ENCODE data around the gene GNB2. TPM values are rescaled to one million over a fixed set of nuclear protein-coding genes. Genes with fewer than 3 reads are reported as not detected.
"Not testable (repeated sequence)": the region's sequence is repeated elsewhere in the genome, so short reads cannot be mapped to it uniquely, and the experiment has no call there.

The GNB2 gene
- polyA plus RNA-seq, 3 donors from 2014 or later: 61.4 to 71.8 (median 64.8) TPM

GRCh38 chr7:100687751-100688300 lies 14.3 kb downstream of the GNB2 start:
- DNase-seq: no peak
- H3K27ac Mint-ChIP-seq: no peak overlapping the region
- H3K9me3 Mint-ChIP-seq: no peaks in the 10 kb centered on the region
- peaks cover 0 to 5% (median 0%) of the 10 kb centered on the region in 3 donors for H3K36me3 Mint-ChIP-seq
- H3K27me3 Mint-ChIP-seq (ENCODE audit: low read depth in 3 of 3): peaks cover under 1 to 6% (median 3%) of the 10 kb centered on the region in 3 donors
- no peak overlapping the region for H3K4me3 Mint-ChIP-seq
- H3K4me1 Mint-ChIP-seq: peaks cover 24 to 36% of the 10 kb centered on the region in 2 donors

GRCh38 chr7:100688326-100688860 lies 14.9 kb downstream of the GNB2 start:
- Mint-ChIP-seq H3K27ac (no peak overlapping the region), H3K4me1 (peaks cover 29 to 42% of the 10 kb centered on the region in 2 donors), H3K9me3 (no peaks in the 10 kb centered on the region), H3K27me3 (ENCODE audit: low read depth in 3 of 3) (peaks cover 6 to 9% (median 8%) of the 10 kb centered on the region in 3 donors), H3K4me3 (no peak overlapping the region), H3K36me3 (peaks cover 0 to 5% (median 0%) of the 10 kb centered on the region in 3 donors)
- DNase-seq: no peak

GRCh38 chr7:100689230-100690135 lies 15.9 kb downstream of the GNB2 start:
- Mint-ChIP-seq H3K27me3 (ENCODE audit: low read depth in 3 of 3) (peaks cover 7 to 9% (median 8%) of the 10 kb centered on the region in 3 donors), H3K27ac (no peak overlapping the region), H3K36me3 (peaks cover 0 to 5% (median 0%) of the 10 kb centered on the region in 3 donors), H3K4me1 (peaks cover 29 to 42% of the 10 kb centered on the region in 2 donors), H3K4me3 (no peak overlapping the region), H3K9me3 (no peaks in the 10 kb centered on the region)
- DNase-seq: no peak

GRCh38 chr7:100691676-100692577 lies 18.4 kb downstream of the GNB2 start:
- H3K4me1 Mint-ChIP-seq: peaks cover 34 to 47% of the 10 kb centered on the region in 2 donors

GRCh38 chr7:100692578-100692961 lies 19.0 kb downstream of the GNB2 start:
- H3K36me3 Mint-ChIP-seq: no peaks in the 10 kb centered on the region
- H3K4me1 Mint-ChIP-seq: peaks cover 34 to 47% of the 10 kb centered on the region in 2 donors
- no peaks in the 10 kb centered on the region for H3K9me3 Mint-ChIP-seq
- H3K27me3 Mint-ChIP-seq (ENCODE audit: low read depth in 3 of 3): peaks cover 9 to 20% (median 17%) of the 10 kb centered on the region in 3 donors
- H3K27ac Mint-ChIP-seq: peak overlapping the region; percentile 85 to 97 (median 92)
- no peak for DNase-seq
- H3K4me3 Mint-ChIP-seq: peak overlapping the region; percentile 90 to 96 (median 94)

More at GRCh38 chr7:100691676-100692577, 18.4 kb downstream of the GNB2 start:
- Mint-ChIP-seq H3K27me3 (ENCODE audit: low read depth in 3 of 3) (peaks cover 10 to 20% (median 17%) of the 10 kb centered on the region in 3 donors), H3K27ac (peak overlapping the region in 5 of 6 donors; percentile 85 to 93 (median 91)), H3K9me3 (no peaks in the 10 kb centered on the region), H3K36me3 (no peaks in the 10 kb centered on the region), H3K4me3 (peak overlapping the region; percentile 90 to 96 (median 94))
- peak; percentile 71 to 75 (median 72) for DNase-seq

- no peaks in the 10 kb centered on the region for H3K36me3 Mint-ChIP-seq
- DNase-seq: no peak
Observed at GRCh38 chr7:100693312-100694097, 20.0 kb downstream of the GNB2 start.

GRCh38 chr7:100694098-100694745 lies 20.7 kb downstream of the GNB2 start, which contains the start of gene GIGYF1:
TSS of gene GIGYF1 (minus strand) at chr7:100694250. CDS start at chr7:100688238, 6,012 bp downstream.
- H3K36me3 Mint-ChIP-seq: no peaks in the 10 kb centered on the region
- DNase-seq: peak; percentile 69 to 73 (median 71)
- peaks cover 9 to 20% (median 17%) of the 10 kb centered on the region in 3 donors for H3K27me3 Mint-ChIP-seq (ENCODE audit: low read depth in 3 of 3)
- peaks cover 27 to 40% of the 10 kb centered on the region in 2 donors for H3K4me1 Mint-ChIP-seq
- H3K9me3 Mint-ChIP-seq: no peaks in the 10 kb centered on the region
- H3K4me3 Mint-ChIP-seq: peak within 1 kb of the TSS; percentile 90 to 96 (median 94)
- H3K27ac Mint-ChIP-seq: peak within 1 kb of the TSS; percentile 85 to 97 (median 92)

More at GRCh38 chr7:100693312-100694097, 20.0 kb downstream of the GNB2 start:
- Mint-ChIP-seq H3K27me3 (ENCODE audit: low read depth in 3 of 3) (peaks cover 10 to 20% (median 17%) of the 10 kb centered on the region in 3 donors), H3K4me3 (peak overlapping the region; percentile 90 to 96 (median 94)), H3K4me1 (peaks cover 34 to 47% of the 10 kb centered on the region in 2 donors), H3K9me3 (no peaks in the 10 kb centered on the region), H3K27ac (peak overlapping the region; percentile 85 to 97 (median 92))

- H3K9me3 Mint-ChIP-seq: no peaks in the 10 kb centered on the region
- H3K27me3 Mint-ChIP-seq (ENCODE audit: low read depth in 3 of 3): peaks cover 9 to 26% (median 19%) of the 10 kb centered on the region in 3 donors
- peak overlapping the region in 4 of 5 donors; percentile 54 to 88 (median 75) for H3K4me3 Mint-ChIP-seq
- no peaks in the 10 kb centered on the region for H3K36me3 Mint-ChIP-seq
- H3K27ac Mint-ChIP-seq: peak overlapping the region in 4 of 6 donors; percentile 21 to 82 (median 60)
- H3K4me1 Mint-ChIP-seq: peaks cover 25 to 28% of the 10 kb centered on the region in 2 donors
- DNase-seq: no peak
Observed at GRCh38 chr7:100696123-100696521, 22.6 kb downstream of the GNB2 start.

- H3K36me3 Mint-ChIP-seq: no peaks in the 10 kb centered on the region
- peaks cover 5 to 16% (median 13%) of the 10 kb centered on the region in 3 donors for H3K27me3 Mint-ChIP-seq (ENCODE audit: low read depth in 3 of 3)
- no peak overlapping the region for H3K4me3 Mint-ChIP-seq
- H3K4me1 Mint-ChIP-seq: peaks cover 4 to 5% of the 10 kb centered on the region in 2 donors
- no peaks in the 10 kb centered on the region for H3K9me3 Mint-ChIP-seq
- DNase-seq: no peak
- no peak overlapping the region for H3K27ac Mint-ChIP-seq
Observed at GRCh38 chr7:100699018-100699417, 25.5 kb downstream of the GNB2 start.

- not testable (repeated sequence) for DNase-seq; H3K27me3 Mint-ChIP-seq (ENCODE audit: low read depth in 3 of 3); H3K36me3 Mint-ChIP-seq; H3K4me3 Mint-ChIP-seq; H3K4me1 Mint-ChIP-seq; H3K9me3 Mint-ChIP-seq
- H3K27ac Mint-ChIP-seq: peak overlapping the region in 1 of 6 donors; percentile 57
Observed at GRCh38 chr7:100701089-100701488, 27.5 kb downstream of the GNB2 start.

- no peaks in the 10 kb centered on the region for H3K9me3 Mint-ChIP-seq
- peak; percentile 70 to 76 (median 74) for DNase-seq
- H3K4me1 Mint-ChIP-seq: peaks cover 14% of the 10 kb centered on the region in 2 donors
- peak overlapping the region; percentile 95 to 97 (median 96) for H3K4me3 Mint-ChIP-seq
- peaks cover 0 to 5% (median 5%) of the 10 kb centered on the region in 3 donors for H3K27me3 Mint-ChIP-seq (ENCODE audit: low read depth in 3 of 3)
- peaks cover 0 to 2% (median 0%) of the 10 kb centered on the region in 3 donors for H3K36me3 Mint-ChIP-seq
- H3K27ac Mint-ChIP-seq: peak overlapping the region; percentile 36 to 95 (median 88)
Observed at GRCh38 chr7:100705320-100705752, 31.8 kb downstream of the GNB2 start.

All from immature natural killer cell (primary cell).